SU-DHL-6 (cell line): ENCODE results near the gene SIRPB1.

Experiments used
- H2AFZ ChIP-seq: fragments of 200-600 bp; sonication (generic); 2 replicates; pipeline ENCODE4 v1.6.1; 2014; ENCODE audit warnings: low read depth, mild to moderate bottlenecking, moderate library complexity, mixed read lengths, antibody characterized with exemption, low read length; ENCODE audit not compliant: severe bottlenecking
- H3F3A ChIP-seq: fragments of 200-600 bp; shearing (Covaris generic); 2 replicates; pipeline ENCODE4 v1.6.0; 2016; ENCODE audit warnings: antibody characterized with exemption, mild to moderate bottlenecking; ENCODE audit not compliant: insufficient read depth
- H3K27ac ChIP-seq: fragments of 200-600 bp; sonication (generic); 2 replicates; pipeline ENCODE4 v1.5.1; 2016; ENCODE audit warnings: low read depth, mild to moderate bottlenecking, low read length, moderate library complexity, mixed read lengths
- H3K27me3 ChIP-seq: fragments of 200-600 bp; sonication (generic), shearing (Covaris generic); 2 replicates; pipeline ENCODE4 v1.6.0; 2014; ENCODE audit warnings: mild to moderate bottlenecking, low read length
- H3K36me3 ChIP-seq: fragments of 200-600 bp; sonication (generic); 2 replicates; pipeline ENCODE4 v1.6.1; 2014; ENCODE audit warnings: mild to moderate bottlenecking, low read length, mixed read lengths
- H3K4me2 ChIP-seq: fragments of 300-600, 200-600 bp; shearing (Covaris generic), sonication (generic); 2 replicates; pipeline ENCODE4 v1.6.0; 2014; ENCODE audit warnings: low read length, low read depth, mild to moderate bottlenecking; ENCODE audit not compliant: poor library complexity, severe bottlenecking
- H3K4me3 ChIP-seq: fragments of 200-600 bp; sonication (generic); 2 replicates; pipeline ENCODE4 v1.5.1; 2014; ENCODE audit warnings: antibody characterized with exemption, low read length, mild to moderate bottlenecking, mixed read lengths; ENCODE audit not compliant: insufficient read depth, poor library complexity, severe bottlenecking
- H3K79me2 ChIP-seq: fragments of 200-600 bp; sonication (generic); 2 replicates; pipeline ENCODE4 v1.6.1; 2014; ENCODE audit warnings: mild to moderate bottlenecking, low read length, moderate library complexity; ENCODE audit not compliant: insufficient read depth
- H3K9ac ChIP-seq: fragments of 200-600 bp; sonication (generic); 2 replicates; pipeline ENCODE4 v1.7.0; 2014; ENCODE audit warnings: mild to moderate bottlenecking, low read length
- H3K9me2 ChIP-seq: fragments of 200-600 bp; sonication (generic); replicated peaks from 2 replicates; pipeline ENCODE4 v1.6.1; 2014; ENCODE audit warnings: low read length; ENCODE audit not compliant: insufficient read depth
- H3K9me3 ChIP-seq: fragments of 200-600 bp; sonication (generic); 2 replicates; pipeline ENCODE4 v1.6.1; 2014; ENCODE audit warnings: low read length, mixed read lengths; ENCODE audit not compliant: insufficient read depth
- H4K20me1 ChIP-seq: fragments of 200-600 bp; sonication (generic); 2 replicates; pipeline ENCODE4 v1.6.1; 2014; ENCODE audit warnings: low read depth, mild to moderate bottlenecking, antibody characterized with exemption, low read length, moderate library complexity, mixed read lengths
- EZH2phosphoT487 ChIP-seq: fragments of 200-600 bp; sonication (generic), shearing (Covaris generic); conservative IDR thresholded peaks from 2 replicates; pipeline ENCODE4 v1.6.1; 2018; ENCODE audit warnings: mild to moderate bottlenecking, antibody characterized with exemption, low read length, moderate library complexity, mixed read lengths
- TF ChIP-seq, protein P1 (sequence below): fragments of 200-600 bp; sonication (generic); IDR thresholded peaks from one replicate; pipeline ENCODE4 v1.5.1; 2017; ENCODE audit warnings: antibody characterized with exemption, mild to moderate bottlenecking, low read length, moderate library complexity; ENCODE audit not compliant: insufficient read depth, poor library complexity, severe bottlenecking

The SIRPB1 gene

DNA sequence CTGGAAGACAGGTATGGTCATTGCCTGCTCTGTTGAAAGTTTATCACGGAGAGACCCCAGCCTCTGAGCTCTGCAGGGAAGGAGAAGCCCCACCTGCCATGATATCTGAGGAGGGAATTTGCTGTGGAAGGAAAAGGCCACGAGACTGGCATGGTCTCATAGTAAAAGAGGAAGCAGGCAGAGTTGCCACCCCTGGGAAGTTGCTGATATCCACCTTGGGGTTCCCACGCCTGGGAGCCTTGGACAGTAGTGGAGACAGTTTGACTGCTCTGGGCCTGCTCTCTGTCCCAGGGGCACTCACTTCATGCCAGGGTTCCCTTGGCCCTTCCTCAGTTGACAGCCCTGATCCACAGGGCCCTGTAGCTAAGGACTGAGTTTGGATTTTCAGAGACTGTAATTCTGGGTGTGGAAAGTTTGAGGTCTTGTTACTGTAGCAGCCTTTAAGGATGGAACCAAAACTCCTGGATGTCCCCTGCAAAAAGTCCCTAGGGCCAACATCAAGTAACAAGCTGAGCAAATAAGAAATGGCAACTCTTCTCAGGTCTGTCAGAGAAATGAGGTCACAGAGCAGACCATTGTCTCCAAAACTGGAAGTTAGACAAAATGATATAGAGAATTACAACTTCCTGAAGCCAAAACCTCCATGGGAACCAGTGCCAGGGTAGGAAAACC lies 6.9 kb upstream of the SIRPB1 start:
- no peaks in the 10 kb centered on the region for H4K20me1 ChIP-seq
- no peaks in the 10 kb centered on the region for H3K79me2 ChIP-seq
- no peaks in the 10 kb centered on the region for H3F3A ChIP-seq
- no peaks in the 10 kb centered on the region for H3K9me2 ChIP-seq
- H3K27me3 ChIP-seq: no peaks in the 10 kb centered on the region
- H2AFZ ChIP-seq: no peak overlapping the region
- no peak overlapping the region for H3K4me2 ChIP-seq
- TF ChIP-seq, protein P1, sequence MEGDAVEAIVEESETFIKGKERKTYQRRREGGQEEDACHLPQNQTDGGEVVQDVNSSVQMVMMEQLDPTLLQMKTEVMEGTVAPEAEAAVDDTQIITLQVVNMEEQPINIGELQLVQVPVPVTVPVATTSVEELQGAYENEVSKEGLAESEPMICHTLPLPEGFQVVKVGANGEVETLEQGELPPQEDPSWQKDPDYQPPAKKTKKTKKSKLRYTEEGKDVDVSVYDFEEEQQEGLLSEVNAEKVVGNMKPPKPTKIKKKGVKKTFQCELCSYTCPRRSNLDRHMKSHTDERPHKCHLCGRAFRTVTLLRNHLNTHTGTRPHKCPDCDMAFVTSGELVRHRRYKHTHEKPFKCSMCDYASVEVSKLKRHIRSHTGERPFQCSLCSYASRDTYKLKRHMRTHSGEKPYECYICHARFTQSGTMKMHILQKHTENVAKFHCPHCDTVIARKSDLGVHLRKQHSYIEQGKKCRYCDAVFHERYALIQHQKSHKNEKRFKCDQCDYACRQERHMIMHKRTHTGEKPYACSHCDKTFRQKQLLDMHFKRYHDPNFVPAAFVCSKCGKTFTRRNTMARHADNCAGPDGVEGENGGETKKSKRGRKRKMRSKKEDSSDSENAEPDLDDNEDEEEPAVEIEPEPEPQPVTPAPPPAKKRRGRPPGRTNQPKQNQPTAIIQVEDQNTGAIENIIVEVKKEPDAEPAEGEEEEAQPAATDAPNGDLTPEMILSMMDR: no peak
- no peak for TF ChIP-seq EZH2phosphoT487
- H3K36me3 ChIP-seq: no peaks in the 10 kb centered on the region
- H3K9ac ChIP-seq: no peak overlapping the region
- H3K9me3 ChIP-seq: no peaks in the 10 kb centered on the region
- H3K4me3 ChIP-seq: no peak overlapping the region
- no peak overlapping the region for H3K27ac ChIP-seq

DNA sequence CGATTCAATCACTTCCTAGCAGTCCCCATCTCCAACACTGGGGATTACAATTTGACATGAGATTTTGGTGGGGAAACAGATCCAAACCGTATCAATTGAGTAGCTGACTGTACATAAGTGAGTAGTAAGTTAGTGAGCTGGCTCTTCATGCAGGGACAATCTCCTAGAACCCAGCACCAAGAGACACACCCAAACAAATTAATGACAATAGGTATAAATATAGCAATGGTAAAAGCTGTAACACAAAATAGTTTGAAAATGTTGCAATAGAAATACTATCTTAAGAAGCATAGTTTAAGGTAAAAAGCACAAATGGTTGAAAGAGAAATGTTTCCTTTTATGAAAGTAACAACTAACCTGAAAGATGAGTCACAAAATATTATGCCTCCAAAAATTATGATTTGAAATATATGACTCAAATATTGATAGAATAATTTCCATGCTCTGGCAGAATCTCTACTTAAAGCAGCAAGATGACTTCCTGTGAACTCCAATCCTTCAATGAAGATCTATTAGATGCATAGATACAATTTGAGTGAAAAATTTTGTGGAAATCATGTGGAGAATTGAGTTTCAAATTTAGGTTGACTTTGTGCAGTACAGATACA lies 5.4 kb upstream of the SIRPB1 start:
- Histone ChIP-seq H2AFZ (no peak overlapping the region), H3F3A (no peaks in the 10 kb centered on the region), H3K9me2 (no peaks in the 10 kb centered on the region), H3K9me3 (no peaks in the 10 kb centered on the region), H3K4me3 (no peak overlapping the region), H3K79me2 (no peaks in the 10 kb centered on the region), H3K27ac (no peak overlapping the region), H4K20me1 (no peaks in the 10 kb centered on the region), H3K36me3 (no peaks in the 10 kb centered on the region), H3K4me2 (no peak overlapping the region), H3K27me3 (no peaks in the 10 kb centered on the region), H3K9ac (no peak overlapping the region)
- TF ChIP-seq, protein P1: no peak
- TF ChIP-seq EZH2phosphoT487: no peak

DNA sequence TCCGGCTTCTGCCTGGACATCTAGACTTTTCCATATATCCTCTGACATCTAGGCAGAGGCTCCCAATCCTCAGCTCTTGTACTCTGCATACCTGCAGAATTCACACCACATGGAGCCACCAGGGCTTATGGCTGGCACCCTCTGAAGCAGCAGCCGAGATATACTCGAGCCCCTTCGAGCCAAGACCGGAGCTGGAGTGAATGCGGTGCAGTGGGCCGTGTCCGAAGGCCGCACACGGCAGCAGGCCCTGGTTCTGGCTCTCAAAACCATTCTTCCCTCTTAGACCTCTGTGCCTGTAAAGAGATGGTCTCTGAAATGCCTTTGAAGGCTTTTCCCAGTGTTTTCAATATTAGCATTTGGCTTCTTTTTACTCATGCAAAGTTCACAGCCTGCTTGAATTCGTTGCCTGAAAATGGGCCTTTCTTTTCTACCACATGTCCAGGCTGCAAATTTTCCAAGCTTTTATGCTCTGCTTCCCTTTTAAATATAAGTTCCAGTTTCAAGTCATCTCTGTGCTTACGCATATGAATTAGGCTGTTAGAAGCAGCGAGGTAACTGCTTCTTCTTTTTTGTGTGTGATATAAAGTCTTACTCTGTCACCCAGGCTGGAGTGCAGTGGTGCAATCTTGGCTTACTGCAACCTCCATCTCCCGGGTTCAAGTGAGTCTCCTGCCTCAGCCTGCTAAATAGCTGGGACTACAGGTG lies 3.8 kb upstream of the SIRPB1 start:
- H3K27ac ChIP-seq: no peak overlapping the region

More for the DNA sequence above, 3.8 kb upstream of the SIRPB1 start:
- no peak overlapping the region for H3K4me3 ChIP-seq
- TF ChIP-seq, protein P1: no peak
- no peak for TF ChIP-seq EZH2phosphoT487
- no peaks in the 10 kb centered on the region for H3K27me3 ChIP-seq
- H3K4me2 ChIP-seq: no peak overlapping the region
- no peak overlapping the region for H3K9ac ChIP-seq
- no peak overlapping the region for H2AFZ ChIP-seq
- H3K9me2 ChIP-seq: no peaks in the 10 kb centered on the region
- H3K9me3 ChIP-seq: no peaks in the 10 kb centered on the region
- H3K79me2 ChIP-seq: no peaks in the 10 kb centered on the region
- H3K36me3 ChIP-seq: no peaks in the 10 kb centered on the region
- H4K20me1 ChIP-seq: no peaks in the 10 kb centered on the region
- no peaks in the 10 kb centered on the region for H3F3A ChIP-seq
